Measurements from ENCODE around the gene CYTH1.

CYTH1 gene

GRCh38 chr17:78802459-78802858 is 20.4 kb upstream of the CYTH1 start:
- TF ChIP-seq, protein P1, sequence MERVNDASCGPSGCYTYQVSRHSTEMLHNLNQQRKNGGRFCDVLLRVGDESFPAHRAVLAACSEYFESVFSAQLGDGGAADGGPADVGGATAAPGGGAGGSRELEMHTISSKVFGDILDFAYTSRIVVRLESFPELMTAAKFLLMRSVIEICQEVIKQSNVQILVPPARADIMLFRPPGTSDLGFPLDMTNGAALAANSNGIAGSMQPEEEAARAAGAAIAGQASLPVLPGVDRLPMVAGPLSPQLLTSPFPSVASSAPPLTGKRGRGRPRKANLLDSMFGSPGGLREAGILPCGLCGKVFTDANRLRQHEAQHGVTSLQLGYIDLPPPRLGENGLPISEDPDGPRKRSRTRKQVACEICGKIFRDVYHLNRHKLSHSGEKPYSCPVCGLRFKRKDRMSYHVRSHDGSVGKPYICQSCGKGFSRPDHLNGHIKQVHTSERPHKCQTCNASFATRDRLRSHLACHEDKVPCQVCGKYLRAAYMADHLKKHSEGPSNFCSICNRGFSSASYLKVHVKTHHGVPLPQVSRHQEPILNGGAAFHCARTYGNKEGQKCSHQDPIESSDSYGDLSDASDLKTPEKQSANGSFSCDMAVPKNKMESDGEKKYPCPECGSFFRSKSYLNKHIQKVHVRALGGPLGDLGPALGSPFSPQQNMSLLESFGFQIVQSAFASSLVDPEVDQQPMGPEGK (CRISPR knock-in tag; IDR thresholded peaks at IDR 0.05; ENCODE audit: borderline replicate concordance), result no peak
- TF ChIP-seq CSDC2 (CRISPR knock-in tag; IDR thresholded peaks at IDR 0.05) (no peak), ISL1 (CRISPR knock-in tag; IDR thresholded peaks at IDR 0.05) (no peak), PPARA (CRISPR knock-in tag; IDR thresholded peaks at IDR 0.05; ENCODE audit: borderline replicate concordance) (no peak), OSR1 (CRISPR knock-in tag; IDR thresholded peaks at IDR 0.05) (no peak), GLIS3 (CRISPR knock-in tag; IDR thresholded peaks at IDR 0.05) (no peak), ZNF70 (CRISPR knock-in tag; IDR thresholded peaks at IDR 0.05) (no peak), ZNF8 (CRISPR knock-in tag; IDR thresholded peaks at IDR 0.05) (no peak), ZNF565 (CRISPR knock-in tag; conservative IDR thresholded peaks at IDR 0.05; ENCODE audit: low read depth) (no peak), TOX (CRISPR knock-in tag; IDR thresholded peaks at IDR 0.05; ENCODE audit: borderline replicate concordance) (no peak), ZC3H10 (CRISPR knock-in tag; IDR thresholded peaks at IDR 0.05) (no peak), ZFP3 (CRISPR knock-in tag; IDR thresholded peaks at IDR 0.05) (no peak), ZFP30 (CRISPR knock-in tag; IDR thresholded peaks at IDR 0.05) (no peak), RARB (CRISPR knock-in tag; IDR thresholded peaks at IDR 0.05) (no peak), BACH2 (CRISPR knock-in tag; IDR thresholded peaks at IDR 0.05; ENCODE audit: borderline replicate concordance) (no peak), TCF4 (CRISPR knock-in tag; IDR thresholded peaks at IDR 0.05; ENCODE audit: borderline replicate concordance) (no peak), CSRNP3 (CRISPR knock-in tag; IDR thresholded peaks at IDR 0.05) (no peak), ESRRG (CRISPR knock-in tag; IDR thresholded peaks at IDR 0.05) (no peak), SNAI2 (CRISPR knock-in tag; IDR thresholded peaks at IDR 0.05) (no peak)
- TF ChIP-seq, protein P2, sequence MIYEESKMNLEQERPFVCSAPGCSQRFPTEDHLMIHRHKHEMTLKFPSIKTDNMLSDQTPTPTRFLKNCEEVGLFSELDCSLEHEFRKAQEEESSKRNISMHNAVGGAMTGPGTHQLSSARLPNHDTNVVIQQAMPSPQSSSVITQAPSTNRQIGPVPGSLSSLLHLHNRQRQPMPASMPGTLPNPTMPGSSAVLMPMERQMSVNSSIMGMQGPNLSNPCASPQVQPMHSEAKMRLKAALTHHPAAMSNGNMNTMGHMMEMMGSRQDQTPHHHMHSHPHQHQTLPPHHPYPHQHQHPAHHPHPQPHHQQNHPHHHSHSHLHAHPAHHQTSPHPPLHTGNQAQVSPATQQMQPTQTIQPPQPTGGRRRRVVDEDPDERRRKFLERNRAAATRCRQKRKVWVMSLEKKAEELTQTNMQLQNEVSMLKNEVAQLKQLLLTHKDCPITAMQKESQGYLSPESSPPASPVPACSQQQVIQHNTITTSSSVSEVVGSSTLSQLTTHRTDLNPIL (CRISPR knock-in tag; IDR thresholded peaks at IDR 0.05; ENCODE audit: low read depth), result no peak

GRCh38 chr17:78802008-78802407 is 19.9 kb upstream of the CYTH1 start:
- ATAC-seq, result no peak
- TF ChIP-seq, protein P3, sequence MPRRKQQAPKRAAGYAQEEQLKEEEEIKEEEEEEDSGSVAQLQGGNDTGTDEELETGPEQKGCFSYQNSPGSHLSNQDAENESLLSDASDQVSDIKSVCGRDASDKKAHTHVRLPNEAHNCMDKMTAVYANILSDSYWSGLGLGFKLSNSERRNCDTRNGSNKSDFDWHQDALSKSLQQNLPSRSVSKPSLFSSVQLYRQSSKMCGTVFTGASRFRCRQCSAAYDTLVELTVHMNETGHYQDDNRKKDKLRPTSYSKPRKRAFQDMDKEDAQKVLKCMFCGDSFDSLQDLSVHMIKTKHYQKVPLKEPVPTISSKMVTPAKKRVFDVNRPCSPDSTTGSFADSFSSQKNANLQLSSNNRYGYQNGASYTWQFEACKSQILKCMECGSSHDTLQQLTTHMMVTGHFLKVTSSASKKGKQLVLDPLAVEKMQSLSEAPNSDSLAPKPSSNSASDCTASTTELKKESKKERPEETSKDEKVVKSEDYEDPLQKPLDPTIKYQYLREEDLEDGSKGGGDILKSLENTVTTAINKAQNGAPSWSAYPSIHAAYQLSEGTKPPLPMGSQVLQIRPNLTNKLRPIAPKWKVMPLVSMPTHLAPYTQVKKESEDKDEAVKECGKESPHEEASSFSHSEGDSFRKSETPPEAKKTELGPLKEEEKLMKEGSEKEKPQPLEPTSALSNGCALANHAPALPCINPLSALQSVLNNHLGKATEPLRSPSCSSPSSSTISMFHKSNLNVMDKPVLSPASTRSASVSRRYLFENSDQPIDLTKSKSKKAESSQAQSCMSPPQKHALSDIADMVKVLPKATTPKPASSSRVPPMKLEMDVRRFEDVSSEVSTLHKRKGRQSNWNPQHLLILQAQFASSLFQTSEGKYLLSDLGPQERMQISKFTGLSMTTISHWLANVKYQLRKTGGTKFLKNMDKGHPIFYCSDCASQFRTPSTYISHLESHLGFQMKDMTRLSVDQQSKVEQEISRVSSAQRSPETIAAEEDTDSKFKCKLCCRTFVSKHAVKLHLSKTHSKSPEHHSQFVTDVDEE (CRISPR knock-in tag; IDR thresholded peaks at IDR 0.05), result no peak
- no peak for TF ChIP-seq OSR1 (CRISPR knock-in tag; IDR thresholded peaks at IDR 0.05)
- no peak for TF ChIP-seq POU6F1 (CRISPR knock-in tag; IDR thresholded peaks at IDR 0.05; ENCODE audit: borderline replicate concordance, low read depth)
- no peak for TF ChIP-seq SNAI2 (CRISPR knock-in tag; IDR thresholded peaks at IDR 0.05)
- no peak for TF ChIP-seq TOX (CRISPR knock-in tag; IDR thresholded peaks at IDR 0.05; ENCODE audit: borderline replicate concordance)
- no peak for TF ChIP-seq ZFP3 (CRISPR knock-in tag; IDR thresholded peaks at IDR 0.05)
- no peak for TF ChIP-seq ESRRG (CRISPR knock-in tag; IDR thresholded peaks at IDR 0.05)
- no peak for TF ChIP-seq TCF4 (CRISPR knock-in tag; IDR thresholded peaks at IDR 0.05; ENCODE audit: borderline replicate concordance)
- TF ChIP-seq RARB (CRISPR knock-in tag; IDR thresholded peaks at IDR 0.05), result no peak
- TF ChIP-seq ZFP30 (CRISPR knock-in tag; IDR thresholded peaks at IDR 0.05), result no peak
- TF ChIP-seq, protein P1 (CRISPR knock-in tag; IDR thresholded peaks at IDR 0.05; ENCODE audit: borderline replicate concordance), result no peak
- TF ChIP-seq ARNTL (CRISPR knock-in tag; IDR thresholded peaks at IDR 0.05; ENCODE audit: borderline replicate concordance, low read depth), result no peak

More at GRCh38 chr17:78802459-78802858, 20.4 kb upstream of the CYTH1 start:
- ATAC-seq, result no peak

All from SK-N-SH treated with all-trans-retinoic acid at 6 μM for 48 hours (cell line).